Body of pancreas (tissue), 4 donors: ENCODE data around the gene KHNYN. TPM values are rescaled to one million over a fixed set of nuclear protein-coding genes. Genes with fewer than 3 reads are reported as not detected.

Experiments
- ATAC-seq: fragments of 150-250 bp; one replicate; pipeline ENCODE4 v1.9.1; 2016
- DNase-seq, 4 donors: peaks; one replicate each; pipeline ENCODE4 v3.0.0-alpha.2; 2019
- H3K27ac ChIP-seq, 4 donors: fragments of 200-600 bp; sonication (generic); 1 replicate in 3 of 4; 2 replicates in 1 of 4; pipeline versions ENCODE4 v1.5.1 to v1.6.1; 2016 to 2019; ENCODE audit warnings: mild to moderate bottlenecking in 1 of 4, mixed read lengths in 1 of 4, moderate library complexity in 1 of 4
- H3K27me3 ChIP-seq, 2 donors: fragments of 200-600 bp; sonication (generic); one replicate each; pipeline ENCODE4 v1.6.0; 2016; ENCODE audit warnings: mild to moderate bottlenecking in 1 of 2
- H3K36me3 ChIP-seq, 2 donors: fragments of 200-600 bp; sonication (generic); replicated peaks in 1 of 2; 2 replicates each; pipeline ENCODE4 v1.5.1; 2016; ENCODE audit warnings: low read depth in 2 of 2; ENCODE audit not compliant: insufficient read depth in 1 of 2
- H3K4me1 ChIP-seq: fragments of 200-600 bp; sonication (generic); one replicate; pipeline ENCODE4 v1.6.0; 2016
- H3K4me3 ChIP-seq, 2 donors: fragments of 200-600 bp; sonication (generic); 1 replicate in 1 of 2; 2 replicates in 1 of 2; pipeline ENCODE4 v1.5.1; 2016 to 2019
- H3K9me3 ChIP-seq, 3 donors: fragments of 200-600 bp; sonication (generic); 1 replicate in 2 of 3; 2 replicates in 1 of 3; pipeline ENCODE4 v1.5.1; 2016
- CTCF ChIP-seq, 7 experiments: fragments of 450-650 bp in 4 of 7; fragments of 200-600 bp in 3 of 7; sonication (generic) in 3 of 7; IDR thresholded peaks; one replicate each; pipeline ENCODE4 v1.5.1; 2016 to 2019; ENCODE audit warnings: antibody characterized with exemption in 7 of 7
- POLR2A ChIP-seq, 3 donors: fragments of 450-650 bp; IDR thresholded peaks; one replicate each; pipeline ENCODE4 v1.6.1; 2016; ENCODE audit warnings: antibody characterized with exemption in 3 of 3, mild to moderate bottlenecking in 2 of 3
- WGBS, 2 donors: methylation state at CpG; one replicate each; pipeline ENCODE4 v1.1.5; 2017; 5-methylcytosine and 5-hydroxymethylcytosine counted together
- intact Hi-C: fragments of 100-400 bp; cut with DNase I; formaldehyde crosslinking; loops from one replicate; pipeline ENCODE4 v1.15.1; 2023
- total RNA-seq, 2 donors: library from RNA; depleted of rRNA; stranded (reverse); fragments of >200 nt; gene quantifications; one replicate each; pipeline ENCODE4 v1.1.0, GENCODE V29; 2016

KHNYN gene
- total RNA-seq, 2 donors from 2014 or later: 43.8 TPM

DNA sequence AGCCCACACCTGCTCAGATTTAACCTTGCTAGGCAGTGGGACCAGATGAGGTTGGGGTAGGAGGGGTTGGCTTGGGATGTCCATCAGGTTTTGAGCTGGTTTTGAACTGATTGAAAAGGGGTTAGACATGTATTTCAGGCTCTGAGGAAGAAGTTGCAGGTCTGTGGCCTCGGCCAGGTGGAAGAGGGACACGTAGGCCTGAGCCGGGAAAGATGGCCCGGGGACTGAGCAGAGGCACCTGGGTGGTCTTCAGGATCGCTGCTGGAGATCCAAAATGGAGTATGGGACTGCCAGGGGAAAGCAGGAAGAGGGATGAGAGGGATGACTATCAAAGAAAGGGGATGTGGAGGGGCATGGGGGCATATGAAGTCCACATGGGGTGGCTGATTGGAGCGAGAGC, 23.3 kb upstream of the KHNYN start:
- DNase-seq (no peak), ATAC-seq (no peak)
- no peaks in the 10 kb centered on the region for H3K36me3 ChIP-seq
- no peak overlapping the region for H3K4me3 ChIP-seq
- no peak overlapping the region for H3K27ac ChIP-seq
- peaks cover 23% of the 10 kb centered on the region for H3K4me1 ChIP-seq
- intact Hi-C loops: no loop called here
- TF ChIP-seq CTCF (IDR thresholded peaks at IDR 0.05) (no peak), POLR2A (IDR thresholded peaks at IDR 0.05) (no peak)
- no peaks in the 10 kb centered on the region for H3K27me3 ChIP-seq
- WGBS, 2 donors: 87 to 89% methylated on average over 6 of the region's 6 CpGs
- H3K9me3 ChIP-seq: no peaks in the 10 kb centered on the region

GRCh38 chr14:24407608-24408325, 22.0 kb upstream of the KHNYN start:
- no peak for TF ChIP-seq CTCF (IDR thresholded peaks at IDR 0.05)
- no peak for TF ChIP-seq POLR2A (IDR thresholded peaks at IDR 0.05)
- no peak for DNase-seq
- ATAC-seq: no peak
- Histone ChIP-seq H3K27me3 (no peaks in the 10 kb centered on the region), H3K9me3 (no peaks in the 10 kb centered on the region), H3K4me1 (peaks cover 11% of the 10 kb centered on the region), H3K27ac (no peak overlapping the region), H3K4me3 (no peak overlapping the region), H3K36me3 (no peaks in the 10 kb centered on the region)
- 86 to 89% methylated on average over 3 to 18 of the region's 18 CpGs for WGBS, 2 donors
- intact Hi-C loops: no loop called here

DNA sequence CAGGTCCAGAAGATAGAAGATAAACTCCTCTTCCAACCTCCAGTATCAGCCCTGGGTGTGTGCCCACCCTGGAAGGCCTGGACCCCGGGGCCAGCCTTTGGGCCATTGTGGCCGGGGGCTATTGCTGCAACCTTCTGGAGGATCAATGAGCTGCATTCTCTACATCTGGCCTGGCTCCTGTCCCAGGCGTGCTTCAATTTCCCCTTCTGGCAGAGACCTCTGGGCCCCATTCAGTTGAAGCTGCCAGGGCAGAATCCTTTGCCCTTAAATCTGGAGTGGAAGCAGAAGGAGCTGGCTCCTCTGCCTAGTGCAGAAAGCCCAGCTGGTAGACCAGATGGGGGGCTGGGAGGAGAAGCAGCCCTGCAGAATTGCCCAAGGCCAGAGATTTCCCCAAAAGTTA, 21.0 kb upstream of the KHNYN start:
- no peak for ATAC-seq
- H3K9me3 ChIP-seq: no peaks in the 10 kb centered on the region

GRCh38 chr14:24409192-24409591, 20.6 kb upstream of the KHNYN start:
- Histone ChIP-seq H3K36me3 (no peaks in the 10 kb centered on the region), H3K4me1 (no peaks in the 10 kb centered on the region), H3K9me3 (no peaks in the 10 kb centered on the region), H3K27me3 (no peaks in the 10 kb centered on the region), H3K4me3 (no peak overlapping the region), H3K27ac (no peak overlapping the region)
- ATAC-seq: no peak
- no peak for DNase-seq
- 88 to 100% methylated on average over 2 to 6 of the region's 6 CpGs for WGBS, 2 donors
- TF ChIP-seq CTCF (IDR thresholded peaks at IDR 0.05): no peak
- no peak for TF ChIP-seq POLR2A (IDR thresholded peaks at IDR 0.05)
- intact Hi-C loops: no loop called here

More for the DNA sequence above, 21.0 kb upstream of the KHNYN start:
- TF ChIP-seq CTCF (IDR thresholded peaks at IDR 0.05): no peak
- TF ChIP-seq POLR2A (IDR thresholded peaks at IDR 0.05): no peak
- no peak overlapping the region for H3K4me3 ChIP-seq
- peaks cover 1% of the 10 kb centered on the region for H3K4me1 ChIP-seq
- H3K27ac ChIP-seq: no peak overlapping the region
- WGBS, 2 donors: 75 to 84% methylated on average over 2 to 3 of the region's 3 CpGs
- no peaks in the 10 kb centered on the region for H3K27me3 ChIP-seq
- no peaks in the 10 kb centered on the region for H3K36me3 ChIP-seq
- DNase-seq: no peak
- intact Hi-C loops: no loop called here

GRCh38 chr14:24409956-24410355, 19.8 kb upstream of the KHNYN start:
- Histone ChIP-seq H3K36me3 (no peaks in the 10 kb centered on the region), H3K9me3 (no peaks in the 10 kb centered on the region), H3K27me3 (no peaks in the 10 kb centered on the region), H3K27ac (no peak overlapping the region), H3K4me1 (no peaks in the 10 kb centered on the region), H3K4me3 (no peak overlapping the region)
- TF ChIP-seq CTCF (IDR thresholded peaks at IDR 0.05): no peak
- TF ChIP-seq POLR2A (IDR thresholded peaks at IDR 0.05): no peak
- DNase-seq (no peak), ATAC-seq (no peak)
- intact Hi-C loops: loop anchor here (5.0 kb wide), 1 partner anchor 38 kb away; no protein-coding TSS in a partner anchor
- 89 to 97% methylated on average over 6 to 10 of the region's 10 CpGs for WGBS, 2 donors
